Effector memory CD8-positive, alpha-beta T cell (primary cell): ENCODE measurements around the gene FAM3D.

Source experiments
- ATAC-seq: fragments of 150-1000 bp; cut with Tn5 transposase; replicated peaks from 2 replicates; pipeline ENCODE4 v1.10.0; 2021; ENCODE audit warnings: mild to moderate bottlenecking, moderate library complexity
- DNase-seq, 3 experiments: peaks; one replicate each; pipeline ENCODE4 v3.0.0; 2021
- H3K27ac Mint-ChIP-seq, 2 donors: one replicate each; pipeline ENCODE4 v1.8.0; 2022; ENCODE audit warnings: mild to moderate bottlenecking in 2 of 2, mixed read lengths in 2 of 2, moderate library complexity in 2 of 2
- H3K27me3 Mint-ChIP-seq, 2 donors: one replicate each; pipeline ENCODE4 v1.8.0; 2022; ENCODE audit warnings: mixed read lengths in 2 of 2
- H3K36me3 Mint-ChIP-seq: one replicate; pipeline ENCODE4 v1.8.0; 2022; ENCODE audit warnings: mild to moderate bottlenecking, moderate library complexity, mixed read lengths; ENCODE audit not compliant: insufficient read depth
- H3K4me1 Mint-ChIP-seq, 2 donors: one replicate each; pipeline ENCODE4 v1.8.0; 2022; ENCODE audit warnings: low read depth in 2 of 2, mixed read lengths in 2 of 2
- H3K4me3 Mint-ChIP-seq, 2 donors: one replicate each; pipeline ENCODE4 v1.8.0; 2022; ENCODE audit warnings: mild to moderate bottlenecking in 2 of 2, mixed read lengths in 2 of 2, moderate library complexity in 2 of 2
- H3K9me3 Mint-ChIP-seq, 2 donors: one replicate each; pipeline ENCODE4 v1.8.0; 2022; ENCODE audit warnings: mixed read lengths in 2 of 2

Gene FAM3D

DNA sequence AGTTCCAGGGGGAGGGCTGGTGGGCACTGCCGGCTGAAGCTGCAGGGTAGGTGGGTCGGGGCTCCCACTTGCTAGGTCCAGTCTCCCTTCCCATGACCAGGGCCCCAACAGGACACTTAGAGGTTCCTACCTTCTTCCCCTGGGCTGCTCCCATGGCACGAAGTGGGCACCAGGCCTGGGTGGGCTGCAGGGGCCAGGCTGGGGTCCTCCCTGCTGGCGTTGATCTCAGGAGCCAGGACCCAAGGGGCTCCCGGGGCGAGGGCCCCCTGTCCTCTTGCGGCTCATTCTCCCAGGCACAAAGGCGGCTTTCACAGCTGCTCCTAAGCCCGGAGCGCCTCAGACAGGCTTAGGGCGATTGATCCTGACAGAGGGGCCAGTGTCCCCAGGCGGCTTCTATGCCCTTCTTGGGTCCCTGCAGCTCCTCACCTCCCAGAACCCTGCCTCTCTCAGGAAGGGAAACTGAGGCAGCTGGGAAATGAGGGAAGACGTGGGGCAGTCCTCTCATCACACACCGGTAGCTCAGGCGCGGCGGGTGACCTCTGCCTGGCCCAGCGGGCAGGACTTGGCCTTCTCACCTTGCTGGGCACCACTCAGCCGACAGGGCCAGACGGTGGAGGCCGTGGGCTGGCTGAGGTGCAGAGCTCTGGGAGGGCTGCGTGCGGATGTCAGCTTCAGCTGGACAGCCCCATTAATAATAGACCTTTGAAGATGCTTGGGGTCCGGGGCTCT, 39.6 kb downstream of the FAM3D start:
- H3K27me3 Mint-ChIP-seq = peaks cover 0 to 16% of the 10 kb centered on the region in 2 donors
- DNase-seq (no peak), ATAC-seq (no peak)
- H3K4me3 Mint-ChIP-seq = no peak overlapping the region
- H3K36me3 Mint-ChIP-seq = no peaks in the 10 kb centered on the region
- H3K27ac Mint-ChIP-seq = no peak overlapping the region
- H3K4me1 Mint-ChIP-seq = peaks cover 5 to 12% of the 10 kb centered on the region in 2 donors
- H3K9me3 Mint-ChIP-seq = no peaks in the 10 kb centered on the region

DNA sequence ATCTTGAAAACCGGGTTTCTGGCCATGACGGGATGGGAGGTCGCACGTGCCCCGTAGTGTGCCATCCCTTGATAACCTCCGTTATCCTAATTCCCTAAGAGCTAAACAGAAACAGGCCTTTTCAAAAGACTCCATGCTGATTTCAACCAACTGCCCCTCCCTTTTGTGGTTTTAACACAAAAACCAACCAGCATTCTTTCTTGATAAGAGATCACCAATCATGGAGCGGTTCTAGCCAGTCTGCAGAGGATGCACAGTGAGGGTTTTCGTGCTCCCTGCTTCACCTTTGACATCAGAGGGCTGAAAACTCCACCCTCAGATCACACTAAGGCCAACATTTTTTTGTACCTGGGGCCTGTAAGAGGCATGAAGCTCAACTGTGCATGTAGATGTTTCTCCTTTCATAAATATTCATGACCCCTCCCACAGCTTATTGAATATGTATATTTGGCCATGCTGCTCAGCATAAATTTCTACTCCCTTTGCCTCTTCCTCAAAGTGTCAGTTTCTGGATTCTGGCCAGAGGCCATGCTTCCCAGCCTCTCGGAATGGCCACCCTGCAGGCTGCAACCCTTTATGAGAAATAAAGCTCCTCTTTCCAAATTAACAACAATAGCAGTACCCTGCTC, 41.3 kb downstream of the FAM3D start:
- Mint-ChIP-seq H3K4me3 (no peak overlapping the region), H3K4me1 (peaks cover 3 to 9% of the 10 kb centered on the region in 2 donors), H3K36me3 (no peaks in the 10 kb centered on the region), H3K9me3 (no peaks in the 10 kb centered on the region), H3K27ac (no peak overlapping the region), H3K27me3 (no peaks in the 10 kb centered on the region)
- ATAC-seq (no peak), DNase-seq (no peak)

DNA sequence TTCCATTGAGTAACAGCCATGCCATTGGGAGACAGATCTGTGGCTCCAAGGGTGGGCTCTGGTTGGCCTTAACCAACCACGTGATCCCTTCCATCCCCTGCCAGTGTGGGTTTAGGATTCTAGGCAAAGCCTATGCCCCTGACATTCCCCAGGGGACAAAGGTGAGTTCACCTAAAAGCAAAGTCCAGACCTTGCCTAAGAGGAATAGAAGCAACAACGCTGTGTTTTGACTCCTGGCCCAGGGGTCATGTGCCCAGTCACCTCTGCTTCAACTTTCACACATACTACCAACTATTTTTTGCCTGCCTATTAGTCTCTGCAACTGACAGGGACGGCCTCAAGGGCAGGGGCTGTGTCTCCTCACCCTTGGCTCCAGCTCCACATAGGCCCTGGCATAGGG, 42.0 kb downstream of the FAM3D start:
- H3K27me3 Mint-ChIP-seq = no peaks in the 10 kb centered on the region
- no peaks in the 10 kb centered on the region for H3K9me3 Mint-ChIP-seq
- ATAC-seq (no peak), DNase-seq (no peak)
- H3K27ac Mint-ChIP-seq = no peak overlapping the region
- H3K4me1 Mint-ChIP-seq = peaks cover 3 to 9% of the 10 kb centered on the region in 2 donors
- no peak overlapping the region for H3K4me3 Mint-ChIP-seq
- no peaks in the 10 kb centered on the region for H3K36me3 Mint-ChIP-seq

DNA sequence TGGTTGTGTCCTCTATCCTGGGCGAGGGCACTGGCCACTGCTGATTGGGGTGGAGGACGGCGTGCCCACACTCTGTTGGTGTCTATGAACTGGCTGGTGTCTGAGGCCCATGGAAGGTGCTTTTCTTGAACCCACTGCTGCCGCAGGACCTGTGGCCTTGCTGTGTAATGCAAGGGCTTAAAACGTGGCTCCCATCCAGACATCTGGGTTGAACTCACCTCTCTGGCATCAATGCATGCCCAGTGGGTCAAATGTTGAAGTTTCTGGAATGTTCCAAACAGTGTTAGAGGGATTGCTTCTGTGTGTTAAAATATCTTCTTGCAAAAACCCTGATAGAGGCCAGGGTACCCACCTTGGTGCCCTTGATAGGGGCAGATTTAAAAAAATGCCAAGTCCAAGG, 42.6 kb downstream of the FAM3D start:
- Mint-ChIP-seq H3K4me1 (peaks cover 3 to 9% of the 10 kb centered on the region in 2 donors), H3K27ac (no peak overlapping the region), H3K36me3 (no peaks in the 10 kb centered on the region), H3K9me3 (no peaks in the 10 kb centered on the region), H3K4me3 (no peak overlapping the region), H3K27me3 (no peaks in the 10 kb centered on the region)
- DNase-seq (no peak), ATAC-seq (no peak)

DNA sequence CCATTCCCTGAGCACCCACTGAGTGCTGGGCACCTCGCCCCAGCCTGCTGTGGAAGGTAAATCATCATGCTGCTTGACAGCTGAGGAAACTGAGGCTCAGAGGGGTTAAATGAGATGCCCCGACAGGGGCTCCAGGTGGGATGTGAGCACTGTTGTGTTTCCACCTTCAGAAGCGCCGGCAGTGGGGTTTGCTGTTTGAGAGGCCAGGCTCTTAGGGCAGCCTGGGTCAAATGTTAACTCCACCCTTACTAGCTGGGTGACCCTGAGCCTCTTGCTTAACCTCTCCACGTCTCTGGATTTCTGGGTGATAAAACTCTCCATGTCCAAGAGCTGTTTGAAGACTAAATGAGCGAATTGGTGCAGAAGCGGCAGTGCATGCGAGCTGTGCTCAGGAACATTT, 43.1 kb downstream of the FAM3D start:
- ATAC-seq (no peak), DNase-seq (no peak)
- Mint-ChIP-seq H3K27ac (no peak overlapping the region), H3K27me3 (no peaks in the 10 kb centered on the region), H3K4me1 (peaks cover 3 to 9% of the 10 kb centered on the region in 2 donors), H3K36me3 (no peaks in the 10 kb centered on the region), H3K9me3 (no peaks in the 10 kb centered on the region), H3K4me3 (no peak overlapping the region)

DNA sequence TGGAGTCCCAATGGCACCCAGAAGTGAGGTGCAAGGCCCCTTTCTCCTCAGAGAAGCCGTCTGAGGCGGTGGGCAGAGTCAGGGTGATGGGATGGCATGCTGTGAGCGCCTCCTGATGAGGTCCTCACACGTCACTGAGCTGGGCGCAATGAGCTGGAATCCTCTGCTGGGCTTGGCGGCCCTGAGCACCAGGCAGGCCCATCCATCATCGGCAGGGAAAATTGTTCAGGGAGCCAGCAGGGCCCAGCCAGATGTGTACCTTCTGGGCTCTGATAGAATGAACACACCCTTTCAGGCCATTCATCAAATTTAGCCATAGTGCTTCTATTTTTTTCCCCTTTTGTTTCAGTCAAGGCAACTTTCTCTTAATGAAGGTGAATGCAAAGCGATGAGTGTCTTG, 43.7 kb downstream of the FAM3D start:
- ATAC-seq (no peak), DNase-seq (no peak)
- H3K9me3 Mint-ChIP-seq = no peaks in the 10 kb centered on the region
- H3K4me1 Mint-ChIP-seq = peaks cover 3 to 9% of the 10 kb centered on the region in 2 donors
- H3K27ac Mint-ChIP-seq = no peak overlapping the region
- no peaks in the 10 kb centered on the region for H3K27me3 Mint-ChIP-seq
- H3K4me3 Mint-ChIP-seq = no peak overlapping the region
- H3K36me3 Mint-ChIP-seq = no peaks in the 10 kb centered on the region

DNA sequence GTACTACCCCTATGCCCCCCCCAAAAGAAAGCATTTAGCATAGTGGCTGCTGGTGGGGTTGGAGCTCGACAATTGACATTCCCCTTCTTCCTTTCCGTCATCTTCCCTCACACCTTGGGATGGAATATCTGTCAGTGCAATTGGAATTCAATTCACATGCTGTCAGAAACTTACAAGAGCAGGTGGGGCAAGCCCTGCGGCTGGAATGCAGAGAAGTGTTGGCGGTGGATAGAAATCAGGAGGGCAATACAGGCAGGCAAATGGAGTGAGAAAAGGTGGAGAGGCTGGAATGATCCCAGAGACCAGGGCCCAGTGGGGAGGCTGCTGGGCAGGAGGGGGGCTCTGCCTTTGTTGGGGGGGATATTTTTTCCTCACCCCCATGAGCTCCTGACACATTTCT, 44.1 kb downstream of the FAM3D start:
- H3K27me3 Mint-ChIP-seq = no peaks in the 10 kb centered on the region
- H3K36me3 Mint-ChIP-seq = no peaks in the 10 kb centered on the region
- H3K27ac Mint-ChIP-seq = no peak overlapping the region
- no peaks in the 10 kb centered on the region for H3K9me3 Mint-ChIP-seq
- H3K4me3 Mint-ChIP-seq = no peak overlapping the region
- peaks cover 3 to 9% of the 10 kb centered on the region in 2 donors for H3K4me1 Mint-ChIP-seq
- DNase-seq = no peak
- ATAC-seq = no peak

DNA sequence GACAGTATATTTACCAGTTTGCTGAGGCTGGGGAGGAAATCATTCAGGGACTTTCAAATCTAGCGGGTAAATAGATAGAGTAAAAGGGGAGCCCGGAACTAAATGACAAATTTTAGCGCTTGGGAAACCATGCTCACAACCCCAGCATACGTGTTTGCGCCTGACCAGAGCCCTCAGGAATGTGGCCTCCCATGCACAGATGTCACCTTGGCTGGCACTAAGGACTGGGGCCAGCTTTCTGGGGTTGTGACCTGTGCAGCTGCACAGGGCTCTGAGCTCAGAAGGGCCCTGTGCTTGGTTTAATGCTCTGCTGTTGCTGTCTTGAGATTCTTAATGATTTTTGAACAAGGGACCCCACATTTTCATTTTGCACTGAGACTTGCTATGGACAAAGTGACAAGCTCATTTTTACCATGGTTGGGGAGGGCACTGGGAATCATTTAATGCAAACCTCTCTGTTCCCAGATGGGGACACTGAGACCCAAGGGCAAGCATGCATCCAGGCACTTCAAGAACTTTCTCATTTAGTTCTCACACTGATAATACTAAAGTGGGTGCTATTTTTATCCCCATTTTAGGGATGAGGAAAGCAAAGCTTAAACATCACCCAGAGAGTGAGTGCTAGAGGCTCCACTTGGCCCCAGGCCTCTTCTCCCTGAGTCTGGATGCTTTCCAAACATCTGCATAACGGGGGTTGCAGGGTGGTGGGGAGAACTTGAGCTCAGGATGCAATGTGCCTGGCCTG, 45.3 kb downstream of the FAM3D start:
- no peaks in the 10 kb centered on the region for H3K9me3 Mint-ChIP-seq
- no peaks in the 10 kb centered on the region for H3K27me3 Mint-ChIP-seq
- no peak overlapping the region for H3K27ac Mint-ChIP-seq
- no peak overlapping the region for H3K4me3 Mint-ChIP-seq
- ATAC-seq (no peak), DNase-seq (no peak)
- peaks cover 3 to 9% of the 10 kb centered on the region in 2 donors for H3K4me1 Mint-ChIP-seq
- no peaks in the 10 kb centered on the region for H3K36me3 Mint-ChIP-seq

DNA sequence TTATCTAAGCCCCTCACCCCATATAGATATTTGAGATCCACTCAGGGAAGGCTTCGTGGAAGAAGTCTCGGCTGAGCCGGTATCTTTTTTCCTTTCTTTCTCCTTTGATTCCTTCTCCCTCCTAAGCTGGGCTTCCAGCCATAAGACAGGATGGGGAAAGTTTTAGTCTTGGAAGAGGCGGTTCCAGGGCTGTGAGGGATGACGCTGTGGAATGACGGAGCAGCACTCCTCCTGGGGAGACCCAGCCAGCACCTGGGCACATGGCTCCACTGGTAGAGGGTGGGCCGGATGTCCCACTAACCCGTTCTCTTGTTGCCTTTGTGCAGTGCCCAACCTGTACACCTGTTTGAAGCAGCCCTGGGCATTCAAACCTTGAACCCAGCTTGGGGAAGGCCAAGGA, 46.2 kb downstream of the FAM3D start:
- Mint-ChIP-seq H3K9me3 (no peaks in the 10 kb centered on the region), H3K36me3 (no peaks in the 10 kb centered on the region), H3K27ac (no peak overlapping the region), H3K4me1 (peaks cover 3 to 4% of the 10 kb centered on the region in 2 donors), H3K27me3 (no peaks in the 10 kb centered on the region), H3K4me3 (no peak overlapping the region)
- no peak for ATAC-seq
- no peak for DNase-seq

DNA sequence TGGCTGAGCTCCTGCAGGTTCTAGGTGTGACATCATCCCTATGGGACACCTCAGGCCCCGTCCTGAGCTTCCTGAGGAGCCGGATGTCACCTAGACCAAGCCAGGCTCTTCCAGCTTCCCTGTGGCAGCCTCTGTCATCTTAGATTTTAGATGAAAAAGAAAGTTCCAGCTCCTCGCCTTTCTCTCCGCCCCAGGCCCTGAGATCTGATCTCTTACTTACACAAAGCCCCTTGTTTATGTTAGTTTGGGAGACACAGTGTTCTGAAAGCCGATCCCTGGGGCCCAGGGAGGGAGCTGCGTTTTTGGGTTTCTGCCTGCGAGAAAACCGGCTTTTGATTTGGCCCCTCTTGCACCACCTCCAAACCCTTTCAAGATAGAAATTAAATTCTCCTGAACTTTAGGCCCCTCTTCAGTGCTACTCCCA, 49.2 kb downstream of the FAM3D start:
- Mint-ChIP-seq H3K9me3 (no peaks in the 10 kb centered on the region), H3K36me3 (no peaks in the 10 kb centered on the region), H3K27ac (no peak overlapping the region), H3K4me1 (no peaks in the 10 kb centered on the region), H3K4me3 (no peak overlapping the region), H3K27me3 (no peaks in the 10 kb centered on the region)
- DNase-seq (no peak), ATAC-seq (no peak)

DNA sequence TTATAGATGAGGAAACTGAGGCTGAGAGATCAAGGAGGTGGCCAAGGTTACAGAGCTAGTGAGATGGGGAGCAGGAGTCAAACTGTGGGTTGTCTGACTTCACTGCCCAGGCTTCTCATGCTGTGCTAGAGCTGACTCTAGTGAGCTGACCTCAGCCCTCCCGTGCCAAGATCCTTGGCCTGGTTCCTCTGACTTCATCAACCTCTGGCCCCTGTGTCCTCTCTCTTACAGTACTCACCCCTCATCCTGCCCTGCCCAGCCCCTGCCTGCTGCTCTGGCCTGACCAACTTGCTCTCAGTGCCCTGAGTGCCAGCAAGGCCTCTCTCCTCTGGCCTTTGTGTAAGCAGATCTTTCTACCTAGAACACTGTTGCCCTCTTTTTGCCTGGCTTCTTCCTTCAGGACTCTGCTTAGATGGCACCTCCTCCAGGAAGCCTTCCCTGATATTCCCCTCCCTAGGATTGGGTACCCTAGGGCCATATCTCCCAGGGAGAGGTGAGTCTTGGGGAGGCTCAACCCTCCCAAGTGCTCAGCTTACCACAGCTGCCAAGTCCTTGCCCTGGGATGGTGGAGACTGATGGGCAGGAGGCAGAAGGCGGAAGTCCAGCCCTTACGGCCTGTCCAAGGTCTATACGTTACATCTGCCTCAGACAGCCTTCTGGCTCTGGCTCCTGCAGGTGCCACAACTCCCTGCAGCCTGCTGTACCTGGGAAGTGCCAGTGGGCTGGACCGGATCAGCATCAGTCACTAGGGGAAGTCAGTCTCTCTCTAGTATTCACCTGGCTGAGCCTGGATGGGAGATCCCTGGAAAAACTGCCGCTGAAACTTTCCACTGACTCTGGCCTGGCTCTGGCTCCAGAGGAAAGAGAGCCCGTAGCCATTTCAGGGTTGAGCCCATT, 53.1 kb downstream of the FAM3D start:
- no peaks in the 10 kb centered on the region for H3K9me3 Mint-ChIP-seq
- H3K4me1 Mint-ChIP-seq = no peaks in the 10 kb centered on the region
- DNase-seq (no peak), ATAC-seq (no peak)
- no peak overlapping the region for H3K4me3 Mint-ChIP-seq
- H3K36me3 Mint-ChIP-seq = peaks cover 6% of the 10 kb centered on the region
- H3K27me3 Mint-ChIP-seq = peaks cover 0 to 23% of the 10 kb centered on the region in 2 donors
- no peak overlapping the region for H3K27ac Mint-ChIP-seq

DNA sequence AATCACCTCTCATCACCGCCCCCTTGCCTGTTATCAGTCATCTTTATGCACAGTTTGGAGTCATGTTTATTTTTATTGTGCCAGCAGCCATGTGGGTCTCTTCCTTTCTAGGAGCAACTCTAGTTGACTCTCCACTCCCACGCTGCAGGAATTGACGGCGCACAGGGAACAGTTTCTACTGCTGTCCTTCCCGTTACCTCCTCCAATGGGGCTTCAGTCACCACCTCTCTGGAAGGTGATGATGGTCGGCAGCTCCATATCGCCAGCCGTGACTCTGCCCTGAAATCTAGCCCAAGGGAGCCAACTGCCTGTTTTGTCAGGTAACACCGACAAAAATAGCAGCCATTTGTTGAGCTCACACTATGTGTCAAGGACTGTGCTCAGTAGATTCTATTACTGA, 53.7 kb downstream of the FAM3D start:
- ATAC-seq = no peak
- Mint-ChIP-seq H3K4me3 (no peak overlapping the region), H3K4me1 (peaks cover 0 to 3% of the 10 kb centered on the region in 2 donors), H3K27me3 (peaks cover 0 to 23% of the 10 kb centered on the region in 2 donors), H3K27ac (no peak overlapping the region), H3K9me3 (no peaks in the 10 kb centered on the region), H3K36me3 (peaks cover 6% of the 10 kb centered on the region)
- no peak for DNase-seq

DNA sequence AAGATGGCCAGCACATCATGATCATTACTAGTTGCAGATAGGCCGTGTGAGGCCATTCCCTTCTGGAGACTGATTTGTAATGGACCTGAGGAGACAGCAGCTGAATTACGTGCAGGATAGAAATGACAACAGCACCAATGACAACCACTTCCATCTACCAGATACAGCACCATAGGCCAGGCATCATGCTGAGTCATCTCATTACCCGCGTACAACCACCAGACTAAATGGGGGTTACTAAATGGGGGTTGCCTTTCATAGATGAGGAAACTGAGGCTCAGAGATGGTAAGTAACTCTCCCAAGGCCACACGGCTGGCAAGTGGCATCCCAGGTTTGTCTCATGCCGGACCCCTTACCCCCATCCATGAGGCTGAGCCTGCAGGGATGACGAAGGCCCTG, 56.6 kb downstream of the FAM3D start:
- no peak overlapping the region for H3K27ac Mint-ChIP-seq

More for the DNA sequence above, 56.6 kb downstream of the FAM3D start:
- H3K4me1 Mint-ChIP-seq = peaks cover 0 to 3% of the 10 kb centered on the region in 2 donors
- no peak for ATAC-seq
- no peak for DNase-seq
- H3K36me3 Mint-ChIP-seq = peaks cover 6% of the 10 kb centered on the region
- no peak overlapping the region for H3K4me3 Mint-ChIP-seq
- no peaks in the 10 kb centered on the region for H3K9me3 Mint-ChIP-seq
- peaks cover 0 to 32% of the 10 kb centered on the region in 2 donors for H3K27me3 Mint-ChIP-seq
